HepG2 (cell line): ENCODE data around the gene OR1F1. TPM values are rescaled to one million over a fixed set of nuclear protein-coding genes. Genes with fewer than 3 reads are reported as not detected.

ENCODE experiments used
- ADNP ChIP-seq: sonication (generic); formaldehyde crosslinking; IDR thresholded peaks from 2 replicates; pipeline ENCODE4 v1.4.0; 2020; ENCODE audit warnings: missing genetic modification reagents
- DMAP1 ChIP-seq: IDR thresholded peaks from 2 replicates; pipeline ENCODE4 v1.6.1; 2016
- FOXJ3 ChIP-seq: sonication (generic); formaldehyde crosslinking; IDR thresholded peaks from 2 replicates; pipeline ENCODE4 v1.4.0; 2020; ENCODE audit warnings: missing genetic modification reagents, mild to moderate bottlenecking, borderline replicate concordance
- HNF4G ChIP-seq, 2 experiments: sonication (generic) in 1 of 2; formaldehyde crosslinking in 1 of 2; IDR thresholded peaks; 2 replicates each; pipeline versions ENCODE4 v1.4.0 to v1.6.1; 2011 to 2020; ENCODE audit warnings: borderline replicate concordance in 2 of 2, low read depth in 2 of 2, mild to moderate bottlenecking in 2 of 2, low read length in 1 of 2, missing genetic modification reagents in 1 of 2, moderate library complexity in 1 of 2
- HNRNPUL1 ChIP-seq: fragments of 200-400 bp; formaldehyde crosslinking; IDR thresholded peaks from 2 replicates; pipeline ENCODE4 v1.6.1; 2017; ENCODE audit warnings: low read depth, mild to moderate bottlenecking, low read length, moderate library complexity
- MXD3 ChIP-seq: IDR thresholded peaks from 2 replicates; pipeline ENCODE4 v1.6.1; 2016; ENCODE audit warnings: mild to moderate bottlenecking, missing biosample characterization, missing genetic modification reagents
- NR2F6 ChIP-seq, 2 experiments: IDR thresholded peaks; 2 replicates each; pipeline ENCODE4 v1.6.1; 2016; ENCODE audit warnings: antibody characterized with exemption in 1 of 2, mild to moderate bottlenecking in 1 of 2
- PAXIP1 ChIP-seq: sonication (generic); formaldehyde crosslinking; conservative IDR thresholded peaks from 2 replicates; pipeline ENCODE4 v1.4.0; 2020; ENCODE audit warnings: mild to moderate bottlenecking, missing genetic modification reagents, moderate library complexity
- RBM22 ChIP-seq: fragments of 200-400 bp; formaldehyde crosslinking; optimal IDR thresholded peaks from 2 replicates; pipeline ENCODE3; 2017; ENCODE audit warnings: mild to moderate bottlenecking, low read length, moderate library complexity
- RNF2 ChIP-seq: fragments of 450-650 bp; conservative IDR thresholded peaks from 2 replicates; pipeline ENCODE4 v1.6.1; 2016; ENCODE audit warnings: low read depth
- SMAD1 ChIP-seq: sonication (generic); formaldehyde crosslinking; IDR thresholded peaks from 2 replicates; pipeline ENCODE4 v1.4.0; 2020; ENCODE audit warnings: missing genetic modification reagents, low read depth, mild to moderate bottlenecking, borderline replicate concordance
- TAF15 ChIP-seq: fragments of 200-400 bp; formaldehyde crosslinking; IDR thresholded peaks from one replicate; pipeline ENCODE4 v1.6.1; 2018; ENCODE audit warnings: mild to moderate bottlenecking, low read depth, low read length; ENCODE audit not compliant: poor library complexity, severe bottlenecking
- YEATS2 ChIP-seq: sonication (generic); formaldehyde crosslinking; IDR thresholded peaks from 2 replicates; pipeline ENCODE4 v1.4.0; 2020; ENCODE audit warnings: missing genetic modification reagents, borderline replicate concordance
- ZFP91 ChIP-seq: sonication (generic); formaldehyde crosslinking; IDR thresholded peaks from 2 replicates; pipeline ENCODE4 v1.9.0; 2022; ENCODE audit warnings: missing genetic modification reagents, mild to moderate bottlenecking, borderline replicate concordance
- ZNF121 ChIP-seq: sonication (generic); formaldehyde crosslinking; IDR thresholded peaks from 2 replicates; pipeline ENCODE4 v1.5.0; 2020; ENCODE audit warnings: mild to moderate bottlenecking, missing genetic modification reagents
- ZNF343 ChIP-seq: sonication (generic); formaldehyde crosslinking; IDR thresholded peaks from 2 replicates; pipeline ENCODE4 v1.4.0; 2020; ENCODE audit warnings: mild to moderate bottlenecking, missing genetic modification reagents
- ZNF446 ChIP-seq: sonication (generic); formaldehyde crosslinking; IDR thresholded peaks from 2 replicates; pipeline ENCODE4 v1.5.0; 2020; ENCODE audit warnings: mild to moderate bottlenecking, missing genetic modification reagents
- ZNF614 ChIP-seq: IDR thresholded peaks from 2 replicates; pipeline ENCODE4 v1.6.1; 2018; ENCODE audit warnings: missing biosample characterization, missing genetic modification reagents, inconsistent platforms, borderline replicate concordance
- ZNF672 ChIP-seq: sonication (generic); formaldehyde crosslinking; IDR thresholded peaks from 2 replicates; pipeline ENCODE4 v1.8.1; 2022; ENCODE audit warnings: missing genetic modification reagents
- ZNF816 ChIP-seq: sonication (generic); formaldehyde crosslinking; IDR thresholded peaks from 2 replicates; pipeline ENCODE4 v1.8.0; 2022; ENCODE audit warnings: missing genetic modification reagents, mild to moderate bottlenecking, borderline replicate concordance
- ZSCAN30 ChIP-seq: sonication (generic); formaldehyde crosslinking; IDR thresholded peaks from 2 replicates; pipeline ENCODE4 v1.5.0; 2020; ENCODE audit warnings: mild to moderate bottlenecking, missing genetic modification reagents
- ZSCAN5A ChIP-seq: sonication (generic); formaldehyde crosslinking; IDR thresholded peaks from 2 replicates; pipeline ENCODE4 v1.8.0; 2022; ENCODE audit warnings: mild to moderate bottlenecking, missing genetic modification reagents, borderline replicate concordance
- ZZZ3 ChIP-seq: sonication (generic); formaldehyde crosslinking; IDR thresholded peaks from 2 replicates; pipeline ENCODE4 v1.4.0; 2020; ENCODE audit warnings: missing genetic modification reagents, mild to moderate bottlenecking, borderline replicate concordance
- polyA plus RNA-seq, 8 experiments: library from polyadenylated mRNA; depleted of rRNA in 3 of 8; stranded (reverse) in 7 of 8; unstranded in 1 of 8; fragments of >200 nt; fragmentation: Illumina TruSeq in 4 of 8; extraction: Trizol in 4 of 8; gene quantifications; 2 replicates each; pipeline versions ENCODE4 v1.2.1 to v1.2.3, GENCODE V29; 2011 to 2016; ENCODE audit warnings: low read depth in 4 of 8, missing spikeins in 1 of 8, mixed read lengths in 1 of 8; ENCODE audit not compliant: insufficient read depth in 1 of 8
- total RNA-seq, 5 experiments: library from RNA; depleted of rRNA; stranded (reverse); fragments of >200 nt; fragmentation: Illumina TruSeq; extraction: Trizol; gene quantifications; 2 replicates each; pipeline ENCODE4 v1.2.3, GENCODE V29; 2016; ENCODE audit warnings: low read depth in 1 of 5

The OR1F1 gene
- total and polyA plus RNA-seq, 2 of the 13 experiments (the other 11 are each of a cell fraction or from before 2014, with no cell fraction given), result 0.90 TPM; not detected in 1

- no peak for TF ChIP-seq HNF4G (IDR thresholded peaks at IDR 0.05; ENCODE audit: borderline replicate concordance, low read depth, low read length)
- TF ChIP-seq HNF4G (CRISPR knock-in tag; IDR thresholded peaks at IDR 0.05; ENCODE audit: borderline replicate concordance, low read depth), result no peak
- TF ChIP-seq YEATS2 (CRISPR knock-in tag), result no peak
- TF ChIP-seq DMAP1 (CRISPR knock-in tag), result no peak
- TF ChIP-seq RNF2, result no peak
- TF ChIP-seq RBM22, result no peak
- no peak for TF ChIP-seq ZSCAN5A
- no peak for TF ChIP-seq ZFP91 (CRISPR knock-in tag)
- no peak for TF ChIP-seq ZZZ3
- 0 out of 2 replicates have a peak, but pooled peaks have one; percentile 23 for TF ChIP-seq ZNF816 (CRISPR knock-in tag)
- TF ChIP-seq ZNF343 (CRISPR knock-in tag), result no peak
- no peak for TF ChIP-seq ZNF672 (CRISPR knock-in tag)
- TF ChIP-seq PAXIP1 (CRISPR knock-in tag), result no peak
- TF ChIP-seq HNRNPUL1, result no peak
- TF ChIP-seq ZNF121 (CRISPR knock-in tag), result no peak
- no peak for TF ChIP-seq SMAD1 (CRISPR knock-in tag)
- TF ChIP-seq ZSCAN30 (CRISPR knock-in tag), result no peak
- 0 out of 2 replicates have a peak, but pooled peaks have one; percentile 32 for TF ChIP-seq MXD3 (CRISPR knock-in tag)
- no peak for TF ChIP-seq ADNP (CRISPR knock-in tag)
- no peak for TF ChIP-seq ZNF614 (CRISPR knock-in tag)
- no peak for TF ChIP-seq NR2F6 (IDR thresholded peaks at IDR 0.05)
- TF ChIP-seq NR2F6 (CRISPR knock-in tag; IDR thresholded peaks at IDR 0.05), result no peak
- no peak for TF ChIP-seq TAF15
- no peak for TF ChIP-seq FOXJ3 (CRISPR knock-in tag)
- peak; percentile 18; the same call in 1 of the 2 replicates for TF ChIP-seq ZNF446
These were observed 4.4 kb upstream of the OR1F1 start (continued) for GRCh38 chr16:3183445-3184139.
